Lower lobe of right lung (tissue), 2 donors: ENCODE data around the gene MBLAC1. TPM values are rescaled to one million over a fixed set of nuclear protein-coding genes. Genes with fewer than 3 reads are reported as not detected.

Experiments
- ATAC-seq, 2 donors: fragments of 200-7000 bp; cut with Tn5 transposase; one replicate each; pipeline ENCODE4 v1.9.1; 2020 to 2022; ENCODE audit warnings: mild to moderate bottlenecking in 2 of 2, moderate library complexity in 2 of 2
- DNase-seq: peaks from one replicate; pipeline ENCODE4 v3.0.0-alpha.2; 2020
- H3K27ac ChIP-seq: fragments of 200-600 bp; one replicate; pipeline ENCODE4 v1.8.0; 2022
- H3K27me3 ChIP-seq: fragments of 200-600 bp; one replicate; pipeline ENCODE4 v1.8.0; 2022; ENCODE audit warnings: low read depth
- H3K36me3 ChIP-seq: fragments of 200-600 bp; one replicate; pipeline ENCODE4 v1.8.0; 2022; ENCODE audit warnings: mild to moderate bottlenecking
- H3K4me1 ChIP-seq: fragments of 200-600 bp; one replicate; pipeline ENCODE4 v1.8.0; 2022
- H3K4me3 ChIP-seq: fragments of 200-600 bp; one replicate; pipeline ENCODE4 v1.8.0; 2022; ENCODE audit warnings: mild to moderate bottlenecking
- H3K9me3 ChIP-seq: fragments of 200-600 bp; one replicate; pipeline ENCODE4 v1.8.0; 2022
- intact Hi-C: fragments of 100-400 bp; cut with DNase I; formaldehyde crosslinking; loops from one replicate; pipeline ENCODE4 v1.11.0; 2022
- total RNA-seq: library from RNA; stranded (reverse); fragmentation: NEBNext Ultra II Directional; extraction: Animal tissue kit (Norgen Biotek cat#: 25700); gene quantifications from one replicate; pipeline ENCODE4 v1.2.1, GENCODE V29; 2021
- TF ChIP-seq, protein P1 (sequence below): fragments of 200-600 bp; IDR thresholded peaks from one replicate; pipeline ENCODE4 v1.8.0; 2022; ENCODE audit warnings: antibody characterized with exemption, mild to moderate bottlenecking
- donor health status: DM: no; HTN: yes; CAD: no; lungs with severe emphysema.

MBLAC1 gene
- total RNA-seq, 1 donor from 2014 or later: 2.7 TPM

DNA sequence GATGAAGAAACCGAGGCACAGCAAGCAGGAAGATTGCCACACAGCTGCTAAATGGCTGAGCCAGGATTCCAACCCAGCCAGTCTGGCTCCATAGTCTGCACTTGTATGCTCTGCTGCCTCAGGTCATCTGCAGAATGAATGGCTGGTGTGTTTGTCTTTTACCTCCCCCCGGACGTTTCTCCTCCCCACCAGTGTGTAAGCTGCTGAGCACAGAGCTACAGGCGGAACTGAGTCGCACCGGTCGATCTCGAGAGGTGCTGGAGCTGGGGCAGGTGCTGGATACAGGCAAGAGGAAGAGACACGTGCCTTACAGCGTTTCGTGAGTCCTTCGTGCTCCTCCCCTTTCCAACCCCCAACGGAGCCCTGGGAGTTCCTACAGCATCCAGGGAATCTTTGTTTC lies 4.7 kb upstream of the MBLAC1 start:
- Histone ChIP-seq H3K27ac (no peak overlapping the region), H3K27me3 (no peaks in the 10 kb centered on the region), H3K4me3 (no peak overlapping the region), H3K4me1 (peaks cover 37% of the 10 kb centered on the region), H3K36me3 (no peaks in the 10 kb centered on the region), H3K9me3 (no peaks in the 10 kb centered on the region)
- DNase-seq (no peak), ATAC-seq (no peak)
- intact Hi-C loops: no loop called here
- TF ChIP-seq, protein P1, sequence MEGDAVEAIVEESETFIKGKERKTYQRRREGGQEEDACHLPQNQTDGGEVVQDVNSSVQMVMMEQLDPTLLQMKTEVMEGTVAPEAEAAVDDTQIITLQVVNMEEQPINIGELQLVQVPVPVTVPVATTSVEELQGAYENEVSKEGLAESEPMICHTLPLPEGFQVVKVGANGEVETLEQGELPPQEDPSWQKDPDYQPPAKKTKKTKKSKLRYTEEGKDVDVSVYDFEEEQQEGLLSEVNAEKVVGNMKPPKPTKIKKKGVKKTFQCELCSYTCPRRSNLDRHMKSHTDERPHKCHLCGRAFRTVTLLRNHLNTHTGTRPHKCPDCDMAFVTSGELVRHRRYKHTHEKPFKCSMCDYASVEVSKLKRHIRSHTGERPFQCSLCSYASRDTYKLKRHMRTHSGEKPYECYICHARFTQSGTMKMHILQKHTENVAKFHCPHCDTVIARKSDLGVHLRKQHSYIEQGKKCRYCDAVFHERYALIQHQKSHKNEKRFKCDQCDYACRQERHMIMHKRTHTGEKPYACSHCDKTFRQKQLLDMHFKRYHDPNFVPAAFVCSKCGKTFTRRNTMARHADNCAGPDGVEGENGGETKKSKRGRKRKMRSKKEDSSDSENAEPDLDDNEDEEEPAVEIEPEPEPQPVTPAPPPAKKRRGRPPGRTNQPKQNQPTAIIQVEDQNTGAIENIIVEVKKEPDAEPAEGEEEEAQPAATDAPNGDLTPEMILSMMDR: no peak

GRCh38 chr7:100122568-100122967 lies 4.2 kb upstream of the MBLAC1 start:
- peaks cover 37% of the 10 kb centered on the region for H3K4me1 ChIP-seq
- H3K9me3 ChIP-seq: no peaks in the 10 kb centered on the region
- TF ChIP-seq, protein P1: no peak
- no peaks in the 10 kb centered on the region for H3K36me3 ChIP-seq
- H3K4me3 ChIP-seq: no peak overlapping the region
- DNase-seq (no peak), ATAC-seq (no peak)
- intact Hi-C loops: no loop called here
- no peaks in the 10 kb centered on the region for H3K27me3 ChIP-seq
- no peak overlapping the region for H3K27ac ChIP-seq

- H3K4me3 ChIP-seq: no peak overlapping the region
- H3K27me3 ChIP-seq: no peaks in the 10 kb centered on the region
- intact Hi-C loops: no loop called here
- peaks cover 39% of the 10 kb centered on the region for H3K4me1 ChIP-seq
- no peaks in the 10 kb centered on the region for H3K9me3 ChIP-seq
- H3K27ac ChIP-seq: no peak overlapping the region
- DNase-seq: no peak
- no peak for ATAC-seq
- TF ChIP-seq, protein P1: no peak
- H3K36me3 ChIP-seq: no peaks in the 10 kb centered on the region
Measured at GRCh38 chr7:100124301-100125230, 2.2 kb upstream of the MBLAC1 start.

- TF ChIP-seq, protein P1: no peak
- Histone ChIP-seq H3K27me3 (no peaks in the 10 kb centered on the region), H3K27ac (peak overlapping the region; percentile 90), H3K4me3 (peak overlapping the region; percentile 81), H3K36me3 (no peaks in the 10 kb centered on the region), H3K4me1 (peaks cover 36% of the 10 kb centered on the region), H3K9me3 (no peaks in the 10 kb centered on the region)
- DNase-seq (no peak), ATAC-seq (peak in 1 of 2 donors; percentile 2)
- intact Hi-C loops: no loop called here
Measured at GRCh38 chr7:100126239-100126930, 382 bp upstream of the MBLAC1 start.

DNA sequence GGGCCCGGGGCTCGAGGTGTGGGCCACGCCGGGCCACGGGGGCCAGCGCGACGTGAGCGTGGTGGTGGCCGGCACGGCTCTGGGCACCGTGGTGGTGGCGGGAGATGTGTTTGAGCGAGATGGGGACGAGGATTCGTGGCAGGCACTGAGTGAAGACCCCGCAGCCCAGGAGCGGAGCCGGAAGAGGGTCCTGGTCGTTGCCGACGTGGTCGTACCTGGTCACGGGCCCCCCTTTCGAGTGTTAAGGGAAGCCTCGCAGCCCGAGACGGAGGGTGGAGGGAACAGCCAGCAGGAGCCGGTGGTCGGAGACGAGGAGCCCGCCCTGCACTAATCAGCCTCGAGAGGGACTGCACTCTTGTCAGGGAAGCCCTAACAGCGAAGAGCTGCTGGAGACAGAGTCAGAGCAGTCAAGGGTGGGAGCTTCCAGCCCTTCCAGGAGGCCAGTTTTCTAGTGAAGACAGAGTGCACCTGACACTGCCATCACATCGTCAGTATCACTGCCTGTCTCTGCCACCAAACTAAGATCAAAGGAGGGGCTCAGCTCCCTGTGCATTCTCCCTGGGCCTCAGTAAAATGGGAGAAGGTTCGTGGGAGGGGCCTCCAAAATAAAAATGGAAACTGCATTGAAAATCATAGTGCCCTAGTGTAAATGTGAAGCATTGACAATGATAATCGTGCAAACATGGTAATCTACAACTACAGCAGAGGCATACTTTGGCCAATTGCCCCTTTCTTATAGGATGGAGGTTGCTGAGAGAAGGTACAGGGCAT lies 1.3 kb downstream of the MBLAC1 start:
- ATAC-seq (peak; percentile 4 to 5), DNase-seq (no peak)
- Histone ChIP-seq H3K36me3 (no peaks in the 10 kb centered on the region), H3K27me3 (no peaks in the 10 kb centered on the region), H3K4me3 (peak overlapping the region; percentile 81), H3K9me3 (no peaks in the 10 kb centered on the region), H3K27ac (peak overlapping the region; percentile 90), H3K4me1 (peaks cover 36% of the 10 kb centered on the region)
- intact Hi-C loops: no loop called here
- TF ChIP-seq, protein P1: no peak
